Keratinocyte (primary cell): Measurements from ENCODE around the gene CYP2R1.

Source experiments
- EZH2 ChIP-seq: IDR thresholded peaks from one replicate; pipeline ENCODE4 v1.6.1; 2012; ENCODE audit warnings: inconsistent platforms, mild to moderate bottlenecking, low read length, moderate library complexity
- TF ChIP-seq, protein P1 (sequence below), 3 experiments: IDR thresholded peaks in 1 of 3; conservative IDR thresholded peaks in 1 of 3; optimal IDR thresholded peaks in 1 of 3; 2 replicates in 2 of 3; 3 replicates in 1 of 3; pipeline versions ENCODE3 to v1.5.1; 2011; ENCODE audit warnings: low read length in 3 of 3, mild to moderate bottlenecking in 3 of 3, moderate library complexity in 2 of 3, control low read depth in 1 of 3, inconsistent platforms in 1 of 3; ENCODE audit not compliant: insufficient read depth in 2 of 3; ENCODE audit errors: extremely low read depth in 1 of 3

- TF ChIP-seq, protein P1, sequence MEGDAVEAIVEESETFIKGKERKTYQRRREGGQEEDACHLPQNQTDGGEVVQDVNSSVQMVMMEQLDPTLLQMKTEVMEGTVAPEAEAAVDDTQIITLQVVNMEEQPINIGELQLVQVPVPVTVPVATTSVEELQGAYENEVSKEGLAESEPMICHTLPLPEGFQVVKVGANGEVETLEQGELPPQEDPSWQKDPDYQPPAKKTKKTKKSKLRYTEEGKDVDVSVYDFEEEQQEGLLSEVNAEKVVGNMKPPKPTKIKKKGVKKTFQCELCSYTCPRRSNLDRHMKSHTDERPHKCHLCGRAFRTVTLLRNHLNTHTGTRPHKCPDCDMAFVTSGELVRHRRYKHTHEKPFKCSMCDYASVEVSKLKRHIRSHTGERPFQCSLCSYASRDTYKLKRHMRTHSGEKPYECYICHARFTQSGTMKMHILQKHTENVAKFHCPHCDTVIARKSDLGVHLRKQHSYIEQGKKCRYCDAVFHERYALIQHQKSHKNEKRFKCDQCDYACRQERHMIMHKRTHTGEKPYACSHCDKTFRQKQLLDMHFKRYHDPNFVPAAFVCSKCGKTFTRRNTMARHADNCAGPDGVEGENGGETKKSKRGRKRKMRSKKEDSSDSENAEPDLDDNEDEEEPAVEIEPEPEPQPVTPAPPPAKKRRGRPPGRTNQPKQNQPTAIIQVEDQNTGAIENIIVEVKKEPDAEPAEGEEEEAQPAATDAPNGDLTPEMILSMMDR (optimal IDR thresholded peaks at IDR 0.05 in 1 of 3, IDR thresholded peaks at IDR 0.05 in 1 of 3, conservative IDR thresholded peaks at IDR 0.05 in 1 of 3; ENCODE audit: extremely low read depth in 1 of 3, insufficient read depth in 2 of 3, low read length in 3 of 3) = no peak
- TF ChIP-seq EZH2 = no peak
Measured at GRCh38 chr11:14852571-14853177, 39.4 kb downstream of the CYP2R1 start.
